IMR-90 (cell line): ENCODE measurements around the gene CLOCK. TPM values are rescaled to one million over a fixed set of nuclear protein-coding genes. Genes with fewer than 3 reads are reported as not detected.
A peak's percentile ranks its signal among the peaks of the same experiment; 100 is the strongest.

Experiments used
- ATAC-seq: fragments of 200-7000 bp; cut with Tn5 transposase; 2 replicates; pipeline ENCODE4 v1.9.1; 2020; ENCODE audit warnings: low read depth, mild to moderate bottlenecking, moderate library complexity
- BruUV-seq: library from RNA; stranded (reverse); fragments of 400-500 nt; replicated peaks from 2 replicates; lab custom pipeline; 2021; lab: Mats Ljungman, UMichigan
- CTCF ChIA-PET: fragments of 300-600 bp; formaldehyde crosslinking; extraction: SDS; loops from one replicate; lab custom pipeline; 2021; ENCODE audit warnings: antibody characterized with exemption; lab: Yijun Ruan, JAX
- POLR2A ChIA-PET: fragments of 300-600 bp; sonication (Branson Sonifier 250); formaldehyde crosslinking; loops from one replicate; lab custom pipeline; 2022; ENCODE audit warnings: antibody characterized with exemption; ENCODE audit not compliant: unreplicated experiment; lab: Charles Lee
- DNase-seq: peaks from one replicate; pipeline ENCODE4 v3.0.0; 2013
- H2AFZ ChIP-seq: replicated peaks from 2 replicates; pipeline ENCODE3; 2013; ENCODE audit warnings: low read length, mild to moderate bottlenecking; ENCODE audit not compliant: poor library complexity
- H2AK5ac ChIP-seq: 2 replicates; pipeline ENCODE4 v1.6.1; 2013; ENCODE audit warnings: low read depth, low read length, inconsistent platforms
- H2AK9ac ChIP-seq: replicated peaks from 2 replicates; pipeline ENCODE3; 2013; ENCODE audit warnings: mild to moderate bottlenecking, low read depth, low read length, moderate library complexity; ENCODE audit not compliant: poor library complexity
- H2BK120ac ChIP-seq: 2 replicates; pipeline ENCODE4 v1.6.1; 2013; ENCODE audit warnings: low read depth, low read length, inconsistent platforms
- H2BK15ac ChIP-seq: 3 replicates; pipeline ENCODE4 v1.6.1; 2013; ENCODE audit warnings: low read depth, low read length, inconsistent platforms
- H2BK20ac ChIP-seq: 2 replicates; pipeline ENCODE4 v1.6.1; 2013; ENCODE audit warnings: low read depth, mild to moderate bottlenecking, inconsistent platforms, low read length, moderate library complexity
- H2BK5ac ChIP-seq: 2 replicates; pipeline ENCODE4 v1.6.1; 2013; ENCODE audit warnings: mild to moderate bottlenecking, low read depth, low read length, inconsistent platforms; ENCODE audit not compliant: poor library complexity, severe bottlenecking
- H3K14ac ChIP-seq: replicated peaks from 2 replicates; pipeline ENCODE4 v1.6.1; 2013; ENCODE audit warnings: low read depth, low read length, inconsistent platforms
- H3K18ac ChIP-seq: 2 replicates; pipeline ENCODE4 v1.6.1; 2013; ENCODE audit warnings: low read depth, low read length, control low read depth
- H3K23ac ChIP-seq: 2 replicates; pipeline ENCODE4 v1.6.1; 2013; ENCODE audit warnings: low read depth, low read length, inconsistent platforms
- H3K27ac ChIP-seq: 2 replicates; pipeline ENCODE4 v1.5.1; 2013; ENCODE audit warnings: mild to moderate bottlenecking, control low read depth, low read length; ENCODE audit not compliant: insufficient read depth
- H3K27me3 ChIP-seq: 2 replicates; pipeline ENCODE4 v1.6.1; 2013; ENCODE audit warnings: low read length; ENCODE audit not compliant: control insufficient read depth, insufficient read depth
- H3K36me3 ChIP-seq: 2 replicates; pipeline ENCODE4 v1.6.1; 2013; ENCODE audit warnings: low read length, mixed read lengths; ENCODE audit not compliant: control insufficient read depth, insufficient read depth
- H3K4ac ChIP-seq: 2 replicates; pipeline ENCODE4 v1.6.1; 2013; ENCODE audit warnings: low read depth, low read length, inconsistent platforms
- H3K4me1 ChIP-seq: 2 replicates; pipeline ENCODE4 v1.6.1; 2013; ENCODE audit warnings: low read length, mixed read lengths; ENCODE audit not compliant: control insufficient read depth, insufficient read depth
- H3K4me2 ChIP-seq: 2 replicates; pipeline ENCODE4 v1.6.1; 2013; ENCODE audit warnings: low read depth, mild to moderate bottlenecking, control low read depth, low read length, moderate library complexity
- H3K4me3 ChIP-seq: 2 replicates; pipeline ENCODE4 v1.5.1; 2013; ENCODE audit warnings: low read depth, mild to moderate bottlenecking, control low read depth, low read length, moderate library complexity; ENCODE audit not compliant: insufficient read depth
- H3K56ac ChIP-seq: 2 replicates; pipeline ENCODE4 v1.6.1; 2013; ENCODE audit warnings: low read length, inconsistent platforms; ENCODE audit not compliant: insufficient read depth; ENCODE audit errors: extremely low read depth
- H3K79me1 ChIP-seq, 2 experiments: 2 replicates each; pipeline ENCODE4 v1.6.1; 2013; ENCODE audit warnings: low read length in 2 of 2, inconsistent platforms in 1 of 2, low read depth in 1 of 2
- H3K9ac ChIP-seq: 2 replicates; pipeline ENCODE4 v1.6.1; 2013; ENCODE audit warnings: low read depth, low read length, control low read depth
- H3K9me1 ChIP-seq: 2 replicates; pipeline ENCODE4 v1.6.1; 2013; ENCODE audit warnings: low read length, inconsistent platforms; ENCODE audit not compliant: insufficient read depth
- H3K9me3 ChIP-seq: 2 replicates; pipeline ENCODE4 v1.6.1; 2013; ENCODE audit warnings: low read length; ENCODE audit not compliant: control insufficient read depth, insufficient read depth
- H4K20me1 ChIP-seq: 2 replicates; pipeline ENCODE4 v1.6.1; 2013; ENCODE audit warnings: low read length, inconsistent platforms; ENCODE audit not compliant: insufficient read depth
- H4K5ac ChIP-seq: 2 replicates; pipeline ENCODE4 v1.6.1; 2013; ENCODE audit warnings: mild to moderate bottlenecking, low read depth, low read length, control low read depth
- H4K8ac ChIP-seq, 2 experiments: 2 replicates each; pipeline ENCODE4 v1.6.1; 2013; ENCODE audit warnings: low read depth in 2 of 2, low read length in 2 of 2, control low read depth in 1 of 2, inconsistent platforms in 1 of 2
- H4K91ac ChIP-seq: 2 replicates; pipeline ENCODE4 v1.6.1; 2013; ENCODE audit warnings: low read depth, low read length, inconsistent platforms; ENCODE audit not compliant: insufficient read depth
- BHLHE40 ChIP-seq: fragments of 150-350 bp; IDR thresholded peaks from 2 replicates; pipeline ENCODE4 v1.6.1; 2016; ENCODE audit warnings: mild to moderate bottlenecking, low read depth, low read length
- CEBPB ChIP-seq: IDR thresholded peaks from 2 replicates; pipeline ENCODE4 v1.6.1; 2012; ENCODE audit warnings: low read depth, low read length, improper control_type of control experiment
- CHD1 ChIP-seq: IDR thresholded peaks from 2 replicates; pipeline ENCODE4 v1.6.1; 2012; ENCODE audit warnings: low read depth, low read length, improper control_type of control experiment
- CTCF ChIP-seq: conservative IDR thresholded peaks from 2 replicates; pipeline ENCODE4 v1.5.1; 2012; ENCODE audit warnings: mild to moderate bottlenecking, low read depth, low read length, improper control_type of control experiment
- ELK1 ChIP-seq: fragments of 150-350 bp; IDR thresholded peaks from 2 replicates; pipeline ENCODE4 v1.6.1; 2016; ENCODE audit warnings: low read depth, mild to moderate bottlenecking, low read length, moderate library complexity, borderline replicate concordance
- FOS ChIP-seq: fragments of 150-350 bp; IDR thresholded peaks from 2 replicates; pipeline ENCODE4 v1.6.1; 2016; ENCODE audit warnings: low read depth, low read length
- MAFK ChIP-seq: IDR thresholded peaks from 2 replicates; pipeline ENCODE4 v1.6.1; 2012; ENCODE audit warnings: low read depth, low read length, improper control_type of control experiment
- MAZ ChIP-seq: IDR thresholded peaks from 2 replicates; pipeline ENCODE4 v1.6.1; 2012; ENCODE audit warnings: low read depth, mild to moderate bottlenecking, low read length, improper control_type of control experiment, moderate library complexity, borderline replicate concordance
- MXI1 ChIP-seq: IDR thresholded peaks from 2 replicates; pipeline ENCODE4 v1.6.1; 2012; ENCODE audit warnings: low read depth, mild to moderate bottlenecking, low read length, moderate library complexity, borderline replicate concordance
- NFE2L2 ChIP-seq: fragments of 150-350 bp; IDR thresholded peaks from 2 replicates; pipeline ENCODE4 v1.6.1; 2016; ENCODE audit warnings: low read depth, mild to moderate bottlenecking, low read length
- POLR2A ChIP-seq: IDR thresholded peaks from 2 replicates; pipeline ENCODE4 v1.6.1; 2012; ENCODE audit warnings: mild to moderate bottlenecking, low read depth, low read length
- RCOR1 ChIP-seq: IDR thresholded peaks from 2 replicates; pipeline ENCODE4 v1.6.1; 2012; ENCODE audit warnings: mild to moderate bottlenecking, low read length, improper control_type of control experiment; ENCODE audit not compliant: insufficient replicate concordance
- RFX5 ChIP-seq: IDR thresholded peaks from 2 replicates; pipeline ENCODE4 v1.8.0; 2012; ENCODE audit warnings: low read depth, mild to moderate bottlenecking, low read length, moderate library complexity
- SMC3 ChIP-seq: fragments of 150-350 bp; IDR thresholded peaks from 2 replicates; pipeline ENCODE4 v1.6.1; 2016; ENCODE audit warnings: low read depth, mild to moderate bottlenecking, antibody characterized with exemption, low read length, moderate library complexity
- USF2 ChIP-seq: fragments of 150-350 bp; IDR thresholded peaks from 2 replicates; pipeline ENCODE4 v1.6.1; 2017; ENCODE audit warnings: mild to moderate bottlenecking, antibody characterized with exemption, low read length, low read depth
- WGBS, 2 experiments: methylation state at CpG; one replicate each; pipeline versions ENCODE4 v1.1.5 to v1.1.7; 2013; ENCODE audit warnings: missing lambda C conversion rate in 2 of 2; ENCODE audit not compliant: insufficient read length in 1 of 2; ENCODE audit errors: extremely low coverage in 2 of 2; 5-methylcytosine and 5-hydroxymethylcytosine counted together
- dilution Hi-C: fragments of 300-500 bp; cut with HindIII; formaldehyde crosslinking; loops from one replicate; pipeline ENCODE4 v1.14.3; 2018; ENCODE audit warnings: low sequenced_read_pairs; ENCODE audit not compliant: unreplicated experiment
- in situ Hi-C: fragments of 300-500 bp; cut with MboI; formaldehyde crosslinking; loops from 3 replicates; pipeline ENCODE4 v1.14.3; 2019; ENCODE audit warnings: low sequenced_read_pairs, inconsistent platforms, mixed read lengths
- intact Hi-C: fragments of 100-400 bp; cut with micrococcal nuclease; formaldehyde crosslinking; loops from 2 replicates; pipeline ENCODE4 v1.10.0; 2022
- polyA plus RNA-seq, 3 experiments: library from polyadenylated mRNA; depleted of rRNA; stranded (reverse); fragments of >200 nt; gene quantifications; 2 replicates each; pipeline ENCODE4 v1.2.3, GENCODE V29; 2012; ENCODE audit warnings: low replicate concordance in 1 of 3
- total RNA-seq: library from RNA; depleted of rRNA; stranded (reverse); fragments of >200 nt; gene quantifications from 2 replicates; pipeline ENCODE4 v1.2.3, GENCODE V29; 2012

CLOCK gene
- total and polyA plus RNA-seq, 2 of the 4 experiments (the other 2 are of a cell fraction), result 7.3 to 53.4 TPM

GRCh38 chr4:55554453-55555030 lies 7.8 kb upstream of the CLOCK start:
- Histone ChIP-seq H3K4me3 (no peak overlapping the region), H3K27ac (no peak overlapping the region), H3K79me1 (no peaks in the 10 kb centered on the region; a peak in 1 of 4 replicates), H4K91ac (no peak overlapping the region), H4K5ac (no peak overlapping the region), H3K9me1 (no peaks in the 10 kb centered on the region), H3K9me3 (no peaks in the 10 kb centered on the region), H2AK9ac (no peak overlapping the region), H3K36me3 (no peaks in the 10 kb centered on the region), H3K23ac (no peak overlapping the region), H2BK20ac (no peak overlapping the region), H4K20me1 (no peaks in the 10 kb centered on the region), H3K4me2 (peak overlapping the region; percentile 91; the same call in 1 of the 2 replicates), H2BK5ac (no peak overlapping the region), H3K18ac (peak overlapping the region; percentile 77; the same call in 1 of the 2 replicates), H3K4ac (no peak overlapping the region), H3K27me3 (peaks cover 2% of the 10 kb centered on the region; the same call in 1 of the 2 replicates), H2BK120ac (no peak overlapping the region), H3K9ac (no peak overlapping the region), H3K4me1 (0 out of 2 replicates have a peak, but pooled peaks cover 2% of the 10 kb centered on the region), H2AK5ac (no peak overlapping the region), H3K14ac (no peak overlapping the region), H2BK15ac (no peak overlapping the region), H4K8ac (no peak overlapping the region), H2AFZ (no peak overlapping the region), H3K56ac (no peak overlapping the region)
- in situ Hi-C loops, result loop anchor here (5.0 to 25.0 kb wide), 2 partner anchors 207 to 542 kb away; partner anchors contain the start of gene SRD5A3
- peak; percentile 67 for ATAC-seq
- DNase-seq, result peak; percentile 71
- no CpG with 5 or more reads among the region's 2 CpGs for WGBS, 2 experiments
- dilution Hi-C loops, result no loop called here
- BruUV-seq, result no TSS peak
- ChIA-PET CTCF (interaction anchor here (0.6 to 0.7 kb wide), 3 partner anchors 8 to 145 kb away, joined by 3 to 8 read pairs (median 3); no protein-coding TSS in a partner anchor), POLR2A (interaction anchor here (0.5 kb wide), 1 partner anchor 165 kb away, joined by 4 read pairs; no protein-coding TSS in a partner anchor)
- intact Hi-C loops, result loop anchor here (1.0 to 5.0 kb wide), 4 partner anchors 110 to 582 kb away; partner anchors contain the start of gene SRD5A3
- no peak for TF ChIP-seq MAFK
- TF ChIP-seq BHLHE40, result no peak
- no peak for TF ChIP-seq MAZ
- no peak for TF ChIP-seq USF2
- no peak for TF ChIP-seq ELK1
- no peak for TF ChIP-seq CEBPB
- TF ChIP-seq POLR2A, result no peak
- TF ChIP-seq FOS, result no peak
- peak; percentile 72 for TF ChIP-seq CTCF
- TF ChIP-seq SMC3, result peak; percentile 85
- TF ChIP-seq NFE2L2, result no peak
- no peak for TF ChIP-seq RFX5
- TF ChIP-seq CHD1, result no peak
- no peak for TF ChIP-seq MXI1
- no peak for TF ChIP-seq RCOR1
